ENCODE measurements around the gene ERBB4.

The ERBB4 gene

DNA sequence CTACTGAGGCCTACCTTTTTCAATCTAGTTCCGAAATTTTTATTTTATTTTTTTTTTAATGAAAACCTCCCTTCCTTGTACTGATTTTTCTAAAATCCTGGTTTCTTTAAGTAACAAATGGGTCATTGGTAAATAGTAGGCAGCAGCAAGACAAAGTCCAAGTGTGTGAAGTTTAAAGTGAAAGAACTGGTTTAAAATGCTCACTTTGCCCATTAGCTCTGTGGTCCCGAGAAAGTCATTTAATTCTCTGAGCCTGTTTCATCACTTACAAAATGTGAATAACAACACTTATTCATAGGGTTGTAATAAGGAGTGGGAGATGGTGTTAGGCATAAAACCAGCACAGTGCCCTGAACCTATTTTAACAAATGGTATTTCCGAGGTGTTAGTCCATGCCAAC, 426.2 kb downstream of the ERBB4 start:
- Histone ChIP-seq H3K4me2 (ENCODE audit: low read depth, low read length) (no peak overlapping the region), H3K9me3 (replicated peaks; ENCODE audit: insufficient read depth, low read length) (no peaks in the 10 kb centered on the region), H3K4me3 (ENCODE audit: low read length) (no peak overlapping the region), H3K27me3 (replicated peaks; ENCODE audit: insufficient read depth, low read length) (no peaks in the 10 kb centered on the region), H3K27ac (ENCODE audit: low read length) (no peak overlapping the region), H3K9ac (ENCODE audit: low read length) (no peak overlapping the region), H3K4me1 (ENCODE audit: low read length) (no peaks in the 10 kb centered on the region), H3K9me2 (replicated peaks; ENCODE audit: insufficient read depth, low read length) (no peaks in the 10 kb centered on the region), H4K20me1 (ENCODE audit: insufficient read depth, low read length) (no peaks in the 10 kb centered on the region), H3K79me2 (ENCODE audit: low read length) (no peaks in the 10 kb centered on the region), H3K36me3 (replicated peaks; ENCODE audit: insufficient read depth, low read length) (no peaks in the 10 kb centered on the region), H2AFZ (ENCODE audit: low read length) (no peak overlapping the region), H3F3A (ENCODE audit: insufficient read depth, low read length) (no peaks in the 10 kb centered on the region)
- no peak for DNase-seq
- TF ChIP-seq EZH2phosphoT487 (IDR thresholded peaks at IDR 0.05; ENCODE audit: low read length) (no peak), EZH2 (optimal IDR thresholded peaks at IDR 0.05; ENCODE audit: low read depth, low read length) (no peak)
- TF ChIP-seq, protein P1, sequence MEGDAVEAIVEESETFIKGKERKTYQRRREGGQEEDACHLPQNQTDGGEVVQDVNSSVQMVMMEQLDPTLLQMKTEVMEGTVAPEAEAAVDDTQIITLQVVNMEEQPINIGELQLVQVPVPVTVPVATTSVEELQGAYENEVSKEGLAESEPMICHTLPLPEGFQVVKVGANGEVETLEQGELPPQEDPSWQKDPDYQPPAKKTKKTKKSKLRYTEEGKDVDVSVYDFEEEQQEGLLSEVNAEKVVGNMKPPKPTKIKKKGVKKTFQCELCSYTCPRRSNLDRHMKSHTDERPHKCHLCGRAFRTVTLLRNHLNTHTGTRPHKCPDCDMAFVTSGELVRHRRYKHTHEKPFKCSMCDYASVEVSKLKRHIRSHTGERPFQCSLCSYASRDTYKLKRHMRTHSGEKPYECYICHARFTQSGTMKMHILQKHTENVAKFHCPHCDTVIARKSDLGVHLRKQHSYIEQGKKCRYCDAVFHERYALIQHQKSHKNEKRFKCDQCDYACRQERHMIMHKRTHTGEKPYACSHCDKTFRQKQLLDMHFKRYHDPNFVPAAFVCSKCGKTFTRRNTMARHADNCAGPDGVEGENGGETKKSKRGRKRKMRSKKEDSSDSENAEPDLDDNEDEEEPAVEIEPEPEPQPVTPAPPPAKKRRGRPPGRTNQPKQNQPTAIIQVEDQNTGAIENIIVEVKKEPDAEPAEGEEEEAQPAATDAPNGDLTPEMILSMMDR (IDR thresholded peaks at IDR 0.05; ENCODE audit: low read length) = no peak

DNA sequence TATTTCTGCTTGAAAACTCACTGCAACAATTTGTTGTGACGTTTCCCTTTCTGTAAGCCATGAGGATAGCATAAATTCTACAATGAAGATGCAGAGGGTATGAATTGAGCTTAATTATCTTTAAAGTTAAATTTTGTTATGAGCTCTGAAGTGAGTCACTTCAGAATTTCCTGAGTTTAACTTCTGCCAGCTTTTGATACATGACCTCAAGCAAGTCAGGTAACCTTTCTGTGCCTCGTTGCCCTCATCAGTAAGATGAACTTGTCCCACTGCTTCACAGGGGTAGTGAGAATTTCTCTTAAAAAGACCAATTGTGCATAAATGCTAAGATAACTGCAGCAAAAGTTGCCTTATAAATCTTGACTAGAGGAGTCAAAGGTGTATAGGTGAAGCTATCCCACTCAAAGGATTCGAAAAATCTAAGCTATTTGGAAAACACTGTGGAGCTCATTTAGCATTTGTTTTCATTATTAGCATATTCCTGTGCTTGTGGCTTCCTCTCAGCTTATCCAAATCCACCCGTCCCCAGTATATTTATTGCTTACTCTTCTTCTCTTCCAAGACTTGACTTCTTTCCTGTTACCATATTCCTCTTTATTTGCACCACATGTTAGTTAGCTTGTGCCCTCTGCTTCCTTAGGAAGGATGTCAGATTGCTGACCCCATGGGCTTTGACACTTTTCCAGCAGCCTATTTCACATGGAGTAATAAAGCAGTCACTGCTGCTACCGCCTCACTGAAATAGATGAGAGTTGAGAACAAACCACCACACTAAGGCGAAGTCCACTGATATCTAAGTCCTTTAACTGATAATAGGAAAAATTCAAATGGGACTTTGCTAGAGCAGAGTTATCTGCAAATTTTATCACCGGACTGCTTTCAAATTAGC, 428.6 kb downstream of the ERBB4 start:
- no peaks in the 10 kb centered on the region for H3F3A ChIP-seq (ENCODE audit: insufficient read depth, low read length)
- no peak overlapping the region for H3K9ac ChIP-seq (ENCODE audit: low read length)
- no peaks in the 10 kb centered on the region for H3K9me3 ChIP-seq (replicated peaks; ENCODE audit: insufficient read depth, low read length)
- H2AFZ ChIP-seq (ENCODE audit: low read length) = no peak overlapping the region
- H3K4me2 ChIP-seq (ENCODE audit: low read depth, low read length) = no peak overlapping the region
- no peaks in the 10 kb centered on the region for H3K9me2 ChIP-seq (replicated peaks; ENCODE audit: insufficient read depth, low read length)
- no peaks in the 10 kb centered on the region for H3K27me3 ChIP-seq (replicated peaks; ENCODE audit: insufficient read depth, low read length)
- TF ChIP-seq, protein P1 (IDR thresholded peaks at IDR 0.05; ENCODE audit: low read length) = no peak
- no peak for TF ChIP-seq EZH2phosphoT487 (IDR thresholded peaks at IDR 0.05; ENCODE audit: low read length)
- TF ChIP-seq EZH2 (optimal IDR thresholded peaks at IDR 0.05; ENCODE audit: low read depth, low read length) = no peak
- H3K4me1 ChIP-seq (ENCODE audit: low read length) = no peaks in the 10 kb centered on the region
- DNase-seq = no peak
- H3K79me2 ChIP-seq (ENCODE audit: low read length) = no peaks in the 10 kb centered on the region
- H4K20me1 ChIP-seq (ENCODE audit: insufficient read depth, low read length) = no peaks in the 10 kb centered on the region
- no peak overlapping the region for H3K27ac ChIP-seq (ENCODE audit: low read length)
- H3K36me3 ChIP-seq (replicated peaks; ENCODE audit: insufficient read depth, low read length) = no peaks in the 10 kb centered on the region
- no peak overlapping the region for H3K4me3 ChIP-seq (ENCODE audit: low read length)

DNA sequence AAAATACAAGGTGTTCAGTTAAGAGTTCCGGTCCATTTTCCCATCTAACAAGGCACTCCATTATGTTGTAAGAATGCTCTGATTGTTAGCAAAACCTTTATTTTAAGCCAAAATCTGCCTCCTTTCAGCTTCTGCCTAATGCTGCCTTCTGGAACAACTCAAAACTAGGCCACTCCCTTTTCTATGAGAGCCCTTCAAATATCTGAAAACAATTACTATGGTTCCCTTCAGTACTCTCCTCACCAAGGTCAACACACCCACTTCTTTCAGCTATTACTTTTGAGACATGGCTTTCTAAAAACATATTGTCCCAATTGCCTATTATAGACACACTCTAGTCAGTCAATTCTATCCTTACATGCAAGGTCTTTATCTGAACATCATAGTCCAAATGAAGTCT, 429.4 kb downstream of the ERBB4 start:
- Histone ChIP-seq H3K27me3 (replicated peaks; ENCODE audit: insufficient read depth, low read length) (no peaks in the 10 kb centered on the region), H3K36me3 (replicated peaks; ENCODE audit: insufficient read depth, low read length) (no peaks in the 10 kb centered on the region)

More for the DNA sequence above, 429.4 kb downstream of the ERBB4 start:
- TF ChIP-seq, protein P1 (IDR thresholded peaks at IDR 0.05; ENCODE audit: low read length) = no peak
- TF ChIP-seq EZH2 (optimal IDR thresholded peaks at IDR 0.05; ENCODE audit: low read depth, low read length) (no peak), EZH2phosphoT487 (IDR thresholded peaks at IDR 0.05; ENCODE audit: low read length) (no peak)
- no peak overlapping the region for H3K9ac ChIP-seq (ENCODE audit: low read length)
- no peaks in the 10 kb centered on the region for H3K79me2 ChIP-seq (ENCODE audit: low read length)
- H2AFZ ChIP-seq (ENCODE audit: low read length) = no peak overlapping the region
- H3K4me2 ChIP-seq (ENCODE audit: low read depth, low read length) = no peak overlapping the region
- no peak overlapping the region for H3K27ac ChIP-seq (ENCODE audit: low read length)
- H3K4me1 ChIP-seq (ENCODE audit: low read length) = no peaks in the 10 kb centered on the region
- no peak for DNase-seq
- no peaks in the 10 kb centered on the region for H4K20me1 ChIP-seq (ENCODE audit: insufficient read depth, low read length)
- no peaks in the 10 kb centered on the region for H3F3A ChIP-seq (ENCODE audit: insufficient read depth, low read length)
- no peaks in the 10 kb centered on the region for H3K9me2 ChIP-seq (replicated peaks; ENCODE audit: insufficient read depth, low read length)
- H3K9me3 ChIP-seq (replicated peaks; ENCODE audit: insufficient read depth, low read length) = no peaks in the 10 kb centered on the region
- H3K4me3 ChIP-seq (ENCODE audit: low read length) = no peak overlapping the region

All from MM.1S (cell line).